DOHH2 (cell line): ENCODE data around the gene SUCNR1.
"Not testable (repeated sequence)": the region's sequence is repeated elsewhere in the genome, so short reads cannot be mapped to it uniquely, and the experiment has no call there.

Experiments used
- H3F3A ChIP-seq: fragments of 200-600 bp; sonication (generic), shearing (Covaris generic); 2 replicates; pipeline ENCODE4 v1.6.0; 2016; ENCODE audit warnings: antibody characterized with exemption, mild to moderate bottlenecking; ENCODE audit not compliant: control insufficient read depth, insufficient read depth
- H3K27ac ChIP-seq: fragments of 200-600 bp; sonication (generic); 2 replicates; pipeline ENCODE4 v1.5.1; 2014; ENCODE audit warnings: low read depth, mild to moderate bottlenecking, low read length, moderate library complexity
- H3K27me3 ChIP-seq: fragments of 200-600 bp; sonication (generic); 2 replicates; pipeline ENCODE4 v1.6.1; 2014; ENCODE audit warnings: mild to moderate bottlenecking, low read length, mixed read lengths; ENCODE audit not compliant: control insufficient read depth
- H3K36me3 ChIP-seq: fragments of 200-600 bp; sonication (generic); 2 replicates; pipeline ENCODE4 v1.6.1; 2014; ENCODE audit warnings: mild to moderate bottlenecking, low read length, moderate library complexity, mixed read lengths; ENCODE audit not compliant: control insufficient read depth
- H3K4me1 ChIP-seq: fragments of 200-600 bp; sonication (generic); 2 replicates; pipeline ENCODE4 v1.6.1; 2014; ENCODE audit warnings: mild to moderate bottlenecking, low read length, mixed read lengths; ENCODE audit not compliant: control insufficient read depth
- H3K4me2 ChIP-seq: fragments of 200-600 bp; sonication (generic); 2 replicates; pipeline ENCODE4 v1.6.0; 2014; ENCODE audit warnings: mild to moderate bottlenecking, low read length, moderate library complexity
- H3K4me3 ChIP-seq: fragments of 200-600 bp; sonication (generic); 2 replicates; pipeline ENCODE4 v1.5.1; 2014; ENCODE audit warnings: mild to moderate bottlenecking, low read length, mixed read lengths
- H3K79me2 ChIP-seq: fragments of 200-600 bp; sonication (generic); 2 replicates; pipeline ENCODE4 v1.6.1; 2014; ENCODE audit warnings: mild to moderate bottlenecking, low read length, mixed read lengths; ENCODE audit not compliant: control insufficient read depth
- H3K9me2 ChIP-seq: fragments of 200-600 bp; sonication (generic); replicated peaks from 2 replicates; pipeline ENCODE4 v1.6.1; 2014; ENCODE audit warnings: mild to moderate bottlenecking, low read length, mixed read lengths; ENCODE audit not compliant: control insufficient read depth
- H3K9me3 ChIP-seq: fragments of 200-600 bp; sonication (generic); 2 replicates; pipeline ENCODE4 v1.6.1; 2014; ENCODE audit warnings: antibody characterized with exemption, low read length, mixed read lengths; ENCODE audit not compliant: control insufficient read depth, insufficient read depth
- H4K20me1 ChIP-seq: fragments of 200-600 bp; sonication (generic); 2 replicates; pipeline ENCODE4 v1.6.0; 2014; ENCODE audit warnings: low read depth, mild to moderate bottlenecking, antibody characterized with exemption, low read length, moderate library complexity; ENCODE audit not compliant: control insufficient read depth, insufficient read depth
- EZH2phosphoT487 ChIP-seq: fragments of 200-600 bp; sonication (generic); IDR thresholded peaks from 2 replicates; pipeline ENCODE4 v1.6.1; 2017; ENCODE audit warnings: borderline replicate concordance, mild to moderate bottlenecking, antibody characterized with exemption, low read length, moderate library complexity, mixed read lengths
- TF ChIP-seq, protein P1 (sequence below): fragments of 200-600 bp; sonication (generic); IDR thresholded peaks from one replicate; pipeline ENCODE4 v1.5.1; 2014; ENCODE audit warnings: antibody characterized with exemption, mild to moderate bottlenecking, low read depth, low read length; ENCODE audit not compliant: poor library complexity, severe bottlenecking

SUCNR1 gene

DNA sequence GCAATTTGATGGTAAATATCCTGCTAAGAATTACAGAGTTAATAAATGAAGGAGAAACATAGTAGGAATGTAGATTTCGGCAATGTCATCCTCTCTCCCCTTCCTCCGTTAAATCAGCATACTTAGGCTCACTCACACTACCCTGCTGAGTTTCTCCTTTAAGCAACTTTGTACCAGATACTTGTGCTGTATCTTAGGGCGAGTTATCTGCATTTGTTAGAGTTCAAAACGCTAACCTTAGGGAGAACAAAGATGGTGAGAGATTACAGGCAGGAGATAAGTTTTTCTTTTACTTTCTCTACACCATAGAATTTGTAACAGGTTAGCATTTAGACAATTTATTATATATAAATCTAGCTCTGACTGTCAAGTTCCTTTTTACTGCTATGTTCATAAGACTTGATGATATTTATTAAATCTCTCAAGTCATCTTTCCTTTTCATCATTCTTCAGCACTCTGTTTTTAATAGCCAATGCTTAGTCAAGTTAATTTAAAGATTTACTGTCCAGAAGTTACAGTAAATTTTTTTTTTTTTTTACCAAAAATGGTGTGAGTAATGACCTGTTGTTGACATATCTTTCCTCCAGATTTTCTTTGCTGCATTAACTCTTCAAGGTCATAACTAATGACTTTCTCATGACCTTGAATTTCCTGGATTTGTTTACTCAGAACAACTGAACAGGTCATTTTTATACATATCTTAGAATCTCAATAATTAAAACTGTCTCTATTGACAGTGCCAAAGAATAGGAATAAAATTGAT is 22.2 kb downstream of the SUCNR1 start:
- H3K27me3 ChIP-seq: no peaks in the 10 kb centered on the region
- H3K36me3 ChIP-seq: peaks cover 3% of the 10 kb centered on the region; the same call in 1 of the 2 replicates
- no peaks in the 10 kb centered on the region for H3F3A ChIP-seq
- H3K4me2 ChIP-seq: no peak overlapping the region
- TF ChIP-seq, protein P1, sequence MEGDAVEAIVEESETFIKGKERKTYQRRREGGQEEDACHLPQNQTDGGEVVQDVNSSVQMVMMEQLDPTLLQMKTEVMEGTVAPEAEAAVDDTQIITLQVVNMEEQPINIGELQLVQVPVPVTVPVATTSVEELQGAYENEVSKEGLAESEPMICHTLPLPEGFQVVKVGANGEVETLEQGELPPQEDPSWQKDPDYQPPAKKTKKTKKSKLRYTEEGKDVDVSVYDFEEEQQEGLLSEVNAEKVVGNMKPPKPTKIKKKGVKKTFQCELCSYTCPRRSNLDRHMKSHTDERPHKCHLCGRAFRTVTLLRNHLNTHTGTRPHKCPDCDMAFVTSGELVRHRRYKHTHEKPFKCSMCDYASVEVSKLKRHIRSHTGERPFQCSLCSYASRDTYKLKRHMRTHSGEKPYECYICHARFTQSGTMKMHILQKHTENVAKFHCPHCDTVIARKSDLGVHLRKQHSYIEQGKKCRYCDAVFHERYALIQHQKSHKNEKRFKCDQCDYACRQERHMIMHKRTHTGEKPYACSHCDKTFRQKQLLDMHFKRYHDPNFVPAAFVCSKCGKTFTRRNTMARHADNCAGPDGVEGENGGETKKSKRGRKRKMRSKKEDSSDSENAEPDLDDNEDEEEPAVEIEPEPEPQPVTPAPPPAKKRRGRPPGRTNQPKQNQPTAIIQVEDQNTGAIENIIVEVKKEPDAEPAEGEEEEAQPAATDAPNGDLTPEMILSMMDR: no peak
- TF ChIP-seq EZH2phosphoT487: no peak
- H3K79me2 ChIP-seq: no peaks in the 10 kb centered on the region
- no peak overlapping the region for H3K27ac ChIP-seq
- no peaks in the 10 kb centered on the region for H4K20me1 ChIP-seq
- H3K4me1 ChIP-seq: peaks cover 8% of the 10 kb centered on the region
- no peaks in the 10 kb centered on the region for H3K9me2 ChIP-seq
- H3K4me3 ChIP-seq: no peak overlapping the region
- no peaks in the 10 kb centered on the region; the same call in 1 of the 2 replicates for H3K9me3 ChIP-seq

DNA sequence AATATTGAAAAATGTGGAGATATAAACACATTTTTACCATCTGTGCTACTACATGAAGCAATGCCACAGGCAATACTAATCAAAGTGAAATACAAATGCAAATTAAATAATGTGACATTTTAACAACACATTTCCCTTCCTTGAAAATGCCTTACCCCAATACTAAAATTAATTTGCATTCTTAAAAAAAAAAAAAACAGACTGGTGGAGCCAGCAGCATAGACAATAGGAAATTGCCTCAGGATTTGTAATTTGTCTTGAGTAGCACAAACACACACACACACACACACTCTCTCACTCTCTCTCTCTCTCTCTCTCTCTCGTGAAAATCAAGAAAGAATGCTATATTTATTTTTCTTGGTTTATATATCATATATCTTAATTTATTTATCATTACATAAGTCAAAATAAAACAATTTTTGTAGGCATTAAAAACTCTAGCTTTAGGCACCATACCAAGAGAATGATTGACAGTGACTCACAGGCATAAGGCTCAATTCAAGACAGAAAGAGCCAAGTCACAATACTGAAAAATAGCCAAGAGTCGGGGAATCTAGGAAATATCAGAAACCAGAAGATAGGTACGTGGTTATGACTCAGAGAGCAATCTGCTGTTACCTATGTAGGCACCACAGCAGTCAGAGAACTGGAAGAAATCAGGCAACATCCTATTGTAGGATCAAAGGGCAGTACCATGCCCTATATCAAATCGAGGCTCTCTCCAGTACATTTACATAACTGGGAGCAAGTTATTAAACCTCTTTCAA is 23.0 kb downstream of the SUCNR1 start:
- H3K9me2 ChIP-seq: no peaks in the 10 kb centered on the region
- peaks cover 3% of the 10 kb centered on the region; the same call in 1 of the 2 replicates for H3K36me3 ChIP-seq
- no peak overlapping the region for H3K4me2 ChIP-seq
- TF ChIP-seq EZH2phosphoT487: no peak
- TF ChIP-seq, protein P1: no peak
- H4K20me1 ChIP-seq: no peaks in the 10 kb centered on the region
- no peaks in the 10 kb centered on the region for H3F3A ChIP-seq
- no peaks in the 10 kb centered on the region; the same call in 1 of the 2 replicates for H3K9me3 ChIP-seq
- no peak overlapping the region for H3K27ac ChIP-seq
- no peaks in the 10 kb centered on the region for H3K79me2 ChIP-seq
- peaks cover under 1% of the 10 kb centered on the region; the same call in 1 of the 2 replicates for H3K4me1 ChIP-seq
- no peak overlapping the region for H3K4me3 ChIP-seq
- H3K27me3 ChIP-seq: no peaks in the 10 kb centered on the region

DNA sequence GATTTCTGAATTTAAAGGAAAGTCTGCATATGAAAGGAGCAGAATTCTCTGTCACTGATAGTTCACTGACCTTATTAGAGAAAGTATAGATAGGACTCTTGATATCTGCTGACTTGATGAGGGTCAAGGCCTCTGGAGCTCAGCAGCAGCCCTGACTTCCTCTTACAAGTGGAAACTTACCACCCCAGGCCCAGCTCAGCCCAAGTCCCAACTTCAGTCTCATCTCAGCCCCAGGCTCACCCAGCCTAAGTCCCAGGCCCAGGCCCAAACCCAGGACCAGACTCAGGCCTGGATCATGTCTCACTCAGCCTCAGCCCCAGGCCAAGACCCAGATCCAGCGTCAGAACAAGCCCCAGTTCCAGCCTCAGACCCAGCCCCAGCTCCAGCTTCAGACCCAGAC is 24.7 kb downstream of the SUCNR1 start:
- not testable (repeated sequence) for H3K4me2 ChIP-seq, H3K27ac ChIP-seq, H3K27me3 ChIP-seq, H3F3A ChIP-seq, H3K9me3 ChIP-seq, H3K4me3 ChIP-seq, H3K36me3 ChIP-seq, H3K4me1 ChIP-seq, H3K79me2 ChIP-seq, H4K20me1 ChIP-seq, H3K9me2 ChIP-seq

DNA sequence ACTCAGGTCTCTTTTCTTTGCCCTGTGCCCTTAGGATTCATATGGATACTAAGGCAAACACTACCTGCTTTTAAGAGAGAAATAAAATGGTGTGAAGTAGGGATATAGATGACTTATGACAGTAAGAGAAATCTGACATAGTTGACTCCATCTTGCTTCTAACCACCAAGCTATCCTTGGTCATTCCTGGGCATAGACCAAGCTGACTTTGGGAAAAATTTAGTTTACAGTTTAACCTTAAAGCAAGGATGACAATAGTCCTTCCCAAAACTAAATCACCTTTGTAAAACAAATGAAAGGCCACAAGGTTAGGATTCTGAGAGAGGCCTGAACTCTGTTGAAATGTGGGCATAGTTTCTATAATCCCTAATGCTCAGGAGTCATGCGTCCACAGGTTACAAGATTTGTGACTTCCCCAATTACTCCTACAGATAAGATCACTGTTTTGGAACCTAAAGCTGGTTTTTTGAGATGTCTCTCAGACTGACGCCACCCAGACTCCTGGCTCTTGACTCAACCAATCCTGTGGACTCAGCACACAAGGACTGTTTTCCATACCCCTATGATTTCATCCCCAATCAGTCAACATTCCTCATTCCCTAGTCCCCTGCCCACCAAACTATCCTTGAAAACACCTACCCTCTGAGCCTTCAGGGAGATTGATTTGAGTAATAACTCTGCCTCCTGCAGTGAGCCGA is 25.3 kb downstream of the SUCNR1 start:
- not testable (repeated sequence) for H3F3A ChIP-seq, H3K4me3 ChIP-seq, H3K4me2 ChIP-seq, H3K36me3 ChIP-seq, H3K9me3 ChIP-seq, H3K27me3 ChIP-seq, H3K4me1 ChIP-seq, H3K79me2 ChIP-seq, H4K20me1 ChIP-seq, H3K27ac ChIP-seq, H3K9me2 ChIP-seq
